Ascending aorta (tissue), 2 donors: ENCODE data around the gene CHRNA9. TPM values are rescaled to one million over a fixed set of nuclear protein-coding genes. Genes with fewer than 3 reads are reported as not detected.

ENCODE experiments used
- DNase-seq, 2 donors: peaks; one replicate each; pipeline ENCODE4 v3.0.0-alpha.2; 2019; ENCODE audit warnings: low spot score in 2 of 2
- H3K27ac ChIP-seq, 2 donors: fragments of 200-600 bp; sonication (generic); one replicate each; pipeline ENCODE4 v1.5.1; 2016 to 2017; ENCODE audit warnings: mild to moderate bottlenecking in 1 of 2
- H3K27me3 ChIP-seq: fragments of 200-600 bp; sonication (generic); one replicate; pipeline ENCODE4 v1.5.1; 2017
- H3K36me3 ChIP-seq, 2 donors: fragments of 200-600 bp; sonication (generic); one replicate each; pipeline ENCODE4 v1.5.1; 2016
- H3K4me1 ChIP-seq, 2 donors: fragments of 200-600 bp; sonication (generic); one replicate each; pipeline ENCODE4 v1.5.1; 2016 to 2017; ENCODE audit warnings: mild to moderate bottlenecking in 1 of 2
- H3K4me3 ChIP-seq, 2 donors: fragments of 200-600 bp; sonication (generic); one replicate each; pipeline ENCODE4 v1.5.1; 2016 to 2017; ENCODE audit warnings: mild to moderate bottlenecking in 1 of 2
- H3K9me3 ChIP-seq, 2 donors: fragments of 200-600 bp; sonication (generic); one replicate each; pipeline ENCODE4 v1.5.1; 2016
- CTCF ChIP-seq, 3 experiments: fragments of 200-600 bp in 2 of 3; fragments of 450-650 bp in 1 of 3; sonication (generic) in 2 of 3; IDR thresholded peaks; one replicate each; pipeline ENCODE4 v1.5.1; 2016 to 2019; ENCODE audit warnings: antibody characterized with exemption in 3 of 3, mild to moderate bottlenecking in 1 of 3, moderate library complexity in 1 of 3
- intact Hi-C: fragments of 100-400 bp; cut with DNase I; formaldehyde crosslinking; loops from one replicate; pipeline ENCODE4 v1.15.1; 2023
- total RNA-seq: library from RNA; depleted of rRNA; stranded (reverse); fragments of >200 nt; gene quantifications from one replicate; pipeline ENCODE4 v1.1.0, GENCODE V29; 2016

CHRNA9 gene
- total RNA-seq, 1 donor from 2014 or later: not detected

DNA sequence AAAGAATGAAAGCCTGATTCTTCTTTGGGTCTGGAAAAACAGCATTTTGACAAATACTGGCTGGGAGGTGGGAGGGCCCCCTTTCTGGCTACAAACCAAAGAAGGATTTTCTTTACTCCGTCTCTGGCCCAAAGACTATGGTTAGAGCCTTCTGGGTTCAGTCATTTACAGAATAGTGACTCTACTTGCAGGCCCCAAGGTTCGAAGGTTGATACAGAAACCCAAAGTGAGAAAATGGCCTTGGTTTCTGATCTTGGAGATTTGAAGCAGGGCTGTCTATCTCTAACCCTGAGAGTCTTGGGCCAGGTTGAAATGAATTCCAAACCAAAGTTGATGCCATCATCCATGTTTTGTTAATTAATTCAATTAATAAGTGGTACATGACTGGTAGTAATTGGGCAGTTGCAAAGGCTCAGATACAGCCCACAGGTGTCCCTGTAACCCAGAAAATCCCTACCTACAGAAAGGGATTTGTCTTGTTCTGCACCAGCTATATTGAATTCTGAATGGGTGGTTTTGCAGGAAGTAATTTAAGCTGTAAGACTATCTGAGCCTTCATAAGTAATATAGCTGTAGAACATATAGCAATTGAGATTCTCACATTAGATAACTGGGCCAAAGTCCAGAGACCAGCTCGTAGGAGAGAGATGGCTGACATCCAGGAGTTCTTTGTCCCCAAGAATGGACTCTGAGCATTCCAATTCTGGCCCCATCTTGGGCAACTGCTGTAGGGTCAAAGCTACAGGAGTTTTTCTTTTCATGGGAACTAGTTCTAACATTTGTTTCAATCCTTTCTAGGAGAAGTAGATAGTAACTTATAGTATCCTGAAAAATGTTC lies 34.5 kb downstream of the CHRNA9 start:
- H3K9me3 ChIP-seq: no peaks in the 10 kb centered on the region
- no peaks in the 10 kb centered on the region for H3K4me1 ChIP-seq
- TF ChIP-seq CTCF (IDR thresholded peaks at IDR 0.05): no peak
- intact Hi-C loops: no loop called here
- no peak overlapping the region for H3K4me3 ChIP-seq
- DNase-seq: no peak
- no peaks in the 10 kb centered on the region for H3K36me3 ChIP-seq
- no peaks in the 10 kb centered on the region for H3K27me3 ChIP-seq
- no peak overlapping the region for H3K27ac ChIP-seq

DNA sequence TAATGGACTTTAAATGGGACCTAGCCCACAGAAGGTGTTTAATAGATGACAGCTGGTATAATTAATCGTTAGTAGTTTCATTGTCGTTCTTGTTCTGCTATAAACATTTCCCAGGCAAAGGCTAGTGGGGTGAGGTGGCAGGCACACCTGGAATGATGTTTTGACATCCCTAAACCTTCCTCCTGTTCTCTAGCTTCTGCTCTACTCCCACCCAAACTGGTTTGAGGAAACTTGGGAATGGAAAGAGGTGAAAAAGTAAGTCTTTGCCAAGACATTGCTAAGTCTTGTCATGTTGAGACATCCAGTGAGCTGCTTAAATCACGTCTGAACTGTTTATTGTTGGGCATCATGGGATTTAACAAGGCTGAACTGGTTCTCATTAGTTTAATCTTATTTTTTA lies 37.5 kb downstream of the CHRNA9 start:
- no peak for TF ChIP-seq CTCF (IDR thresholded peaks at IDR 0.05)
- Histone ChIP-seq H3K27ac (no peak overlapping the region), H3K4me1 (no peaks in the 10 kb centered on the region), H3K36me3 (no peaks in the 10 kb centered on the region), H3K4me3 (no peak overlapping the region), H3K27me3 (no peaks in the 10 kb centered on the region), H3K9me3 (no peaks in the 10 kb centered on the region)
- DNase-seq: no peak
- intact Hi-C loops: no loop called here

DNA sequence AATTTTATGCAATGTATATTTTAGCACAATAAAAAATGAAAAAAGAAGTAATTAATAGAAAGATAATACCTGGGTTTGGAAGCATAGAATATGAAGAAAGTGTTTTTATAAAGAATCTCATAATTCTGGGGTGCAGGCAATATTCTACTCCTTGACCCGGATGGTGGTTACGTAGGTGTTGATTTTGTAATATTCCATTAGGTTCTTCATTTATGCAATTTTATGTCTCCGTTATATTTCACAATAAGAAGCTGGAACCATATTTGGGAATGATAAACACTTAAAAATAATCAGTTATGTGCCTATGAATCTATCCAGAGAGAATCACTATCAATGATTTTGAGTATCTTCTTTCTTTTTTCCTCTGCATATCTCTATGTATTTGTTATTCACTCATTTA lies 38.5 kb downstream of the CHRNA9 start:
- Histone ChIP-seq H3K27ac (no peak overlapping the region), H3K4me1 (no peaks in the 10 kb centered on the region), H3K9me3 (no peaks in the 10 kb centered on the region), H3K36me3 (no peaks in the 10 kb centered on the region), H3K27me3 (no peaks in the 10 kb centered on the region), H3K4me3 (no peak overlapping the region)
- TF ChIP-seq CTCF (IDR thresholded peaks at IDR 0.05): no peak
- DNase-seq: no peak
- intact Hi-C loops: no loop called here

DNA sequence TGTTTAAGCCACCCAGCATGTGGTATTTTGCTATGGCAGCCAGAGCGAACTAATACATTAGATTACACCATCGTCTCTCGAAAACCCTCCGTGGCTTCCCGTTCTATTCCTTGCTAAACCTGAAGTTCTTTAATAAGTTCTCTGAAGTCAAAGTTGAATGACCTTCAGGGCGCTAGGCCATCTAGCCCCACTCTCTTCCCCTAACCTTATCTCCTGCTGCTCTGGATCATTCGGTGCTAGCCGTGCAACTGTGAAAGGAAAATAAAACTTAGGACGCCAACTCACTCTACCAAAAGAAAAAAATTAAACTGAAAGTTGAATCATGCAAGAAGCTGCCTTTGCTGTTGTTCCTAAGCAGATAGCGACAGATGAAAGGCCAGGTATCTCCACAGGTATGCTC lies 40.0 kb downstream of the CHRNA9 start:
- H3K27ac ChIP-seq: no peak overlapping the region

DNA sequence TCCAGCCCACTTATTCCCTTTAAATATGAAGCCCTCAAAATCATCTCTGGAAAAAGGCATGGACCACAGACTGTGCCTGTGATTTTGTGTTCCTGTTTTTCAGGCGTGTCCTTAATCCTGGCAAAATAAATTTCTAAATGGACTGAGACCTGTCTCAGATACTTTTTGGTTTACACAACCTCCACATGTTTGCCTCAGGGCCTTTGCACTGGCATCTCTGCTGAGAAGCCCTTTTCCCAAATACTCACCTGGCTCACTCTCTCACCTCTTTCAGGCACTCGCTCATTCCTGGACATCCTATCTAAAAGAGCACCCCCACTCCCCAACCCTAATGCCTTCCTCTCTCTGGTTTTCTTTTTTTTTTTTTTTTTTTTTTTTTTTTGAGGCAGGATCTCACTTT lies 40.5 kb downstream of the CHRNA9 start:
- no peaks in the 10 kb centered on the region for H3K9me3 ChIP-seq
- DNase-seq: no peak
- no peaks in the 10 kb centered on the region for H3K4me1 ChIP-seq
- no peaks in the 10 kb centered on the region for H3K36me3 ChIP-seq
- no peak overlapping the region for H3K27ac ChIP-seq
- no peaks in the 10 kb centered on the region for H3K27me3 ChIP-seq
- intact Hi-C loops: no loop called here
- no peak for TF ChIP-seq CTCF (IDR thresholded peaks at IDR 0.05)
- no peak overlapping the region for H3K4me3 ChIP-seq

More for the DNA sequence above, 40.0 kb downstream of the CHRNA9 start:
- intact Hi-C loops: no loop called here
- Histone ChIP-seq H3K4me3 (no peak overlapping the region), H3K36me3 (no peaks in the 10 kb centered on the region), H3K9me3 (no peaks in the 10 kb centered on the region), H3K27me3 (no peaks in the 10 kb centered on the region), H3K4me1 (no peaks in the 10 kb centered on the region)
- TF ChIP-seq CTCF (IDR thresholded peaks at IDR 0.05): no peak
- no peak for DNase-seq
